GM18507 (cell line): Measurements from ENCODE around the gene FYB2.

Source experiments
- DNase-seq: peaks from one replicate; pipeline ENCODE4 v3.0.0; 2011; ENCODE audit warnings: low read depth; ENCODE audit not compliant: insufficient read length; ENCODE audit errors: extremely low spot score
- FAIRE-seq: peaks from 2 replicates; lab custom pipeline; 2011; peaks lifted over from hg19 to GRCh38; lab: Jason Lieb, UNC

FYB2 gene

GRCh38 chr1:56671085-56671484, 148.1 kb downstream of the FYB2 start:
- FAIRE-seq (no peak), DNase-seq (no peak)

- FAIRE-seq (no peak), DNase-seq (no peak)
These were observed 148.9 kb downstream of the FYB2 start for GRCh38 chr1:56670350-56670749.
